Lung microvascular endothelial cell (primary cell): ENCODE data around the gene MRC2. TPM values are rescaled to one million over a fixed set of nuclear protein-coding genes. Genes with fewer than 3 reads are reported as not detected.
"Not testable (repeated sequence)": the region's sequence is repeated elsewhere in the genome, so short reads cannot be mapped to it uniquely, and the experiment has no call there.

ENCODE experiments used
- DNase-seq, 2 donors: peaks; one replicate each; pipeline versions ENCODE4 v3.0.0 to v3.0.0-alpha.2; 2010; ENCODE audit warnings: low read depth in 2 of 2
- total RNA-seq: library from RNA; depleted of rRNA; stranded (reverse); fragments of >200 nt; gene quantifications from 2 replicates; pipeline ENCODE4 v1.2.1, GENCODE V29; 2014

The MRC2 gene, protein sequence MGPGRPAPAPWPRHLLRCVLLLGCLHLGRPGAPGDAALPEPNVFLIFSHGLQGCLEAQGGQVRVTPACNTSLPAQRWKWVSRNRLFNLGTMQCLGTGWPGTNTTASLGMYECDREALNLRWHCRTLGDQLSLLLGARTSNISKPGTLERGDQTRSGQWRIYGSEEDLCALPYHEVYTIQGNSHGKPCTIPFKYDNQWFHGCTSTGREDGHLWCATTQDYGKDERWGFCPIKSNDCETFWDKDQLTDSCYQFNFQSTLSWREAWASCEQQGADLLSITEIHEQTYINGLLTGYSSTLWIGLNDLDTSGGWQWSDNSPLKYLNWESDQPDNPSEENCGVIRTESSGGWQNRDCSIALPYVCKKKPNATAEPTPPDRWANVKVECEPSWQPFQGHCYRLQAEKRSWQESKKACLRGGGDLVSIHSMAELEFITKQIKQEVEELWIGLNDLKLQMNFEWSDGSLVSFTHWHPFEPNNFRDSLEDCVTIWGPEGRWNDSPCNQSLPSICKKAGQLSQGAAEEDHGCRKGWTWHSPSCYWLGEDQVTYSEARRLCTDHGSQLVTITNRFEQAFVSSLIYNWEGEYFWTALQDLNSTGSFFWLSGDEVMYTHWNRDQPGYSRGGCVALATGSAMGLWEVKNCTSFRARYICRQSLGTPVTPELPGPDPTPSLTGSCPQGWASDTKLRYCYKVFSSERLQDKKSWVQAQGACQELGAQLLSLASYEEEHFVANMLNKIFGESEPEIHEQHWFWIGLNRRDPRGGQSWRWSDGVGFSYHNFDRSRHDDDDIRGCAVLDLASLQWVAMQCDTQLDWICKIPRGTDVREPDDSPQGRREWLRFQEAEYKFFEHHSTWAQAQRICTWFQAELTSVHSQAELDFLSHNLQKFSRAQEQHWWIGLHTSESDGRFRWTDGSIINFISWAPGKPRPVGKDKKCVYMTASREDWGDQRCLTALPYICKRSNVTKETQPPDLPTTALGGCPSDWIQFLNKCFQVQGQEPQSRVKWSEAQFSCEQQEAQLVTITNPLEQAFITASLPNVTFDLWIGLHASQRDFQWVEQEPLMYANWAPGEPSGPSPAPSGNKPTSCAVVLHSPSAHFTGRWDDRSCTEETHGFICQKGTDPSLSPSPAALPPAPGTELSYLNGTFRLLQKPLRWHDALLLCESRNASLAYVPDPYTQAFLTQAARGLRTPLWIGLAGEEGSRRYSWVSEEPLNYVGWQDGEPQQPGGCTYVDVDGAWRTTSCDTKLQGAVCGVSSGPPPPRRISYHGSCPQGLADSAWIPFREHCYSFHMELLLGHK (N-terminal part only)
- total RNA-seq = 5.6 and 16.8 TPM in 2 replicates

DNA sequence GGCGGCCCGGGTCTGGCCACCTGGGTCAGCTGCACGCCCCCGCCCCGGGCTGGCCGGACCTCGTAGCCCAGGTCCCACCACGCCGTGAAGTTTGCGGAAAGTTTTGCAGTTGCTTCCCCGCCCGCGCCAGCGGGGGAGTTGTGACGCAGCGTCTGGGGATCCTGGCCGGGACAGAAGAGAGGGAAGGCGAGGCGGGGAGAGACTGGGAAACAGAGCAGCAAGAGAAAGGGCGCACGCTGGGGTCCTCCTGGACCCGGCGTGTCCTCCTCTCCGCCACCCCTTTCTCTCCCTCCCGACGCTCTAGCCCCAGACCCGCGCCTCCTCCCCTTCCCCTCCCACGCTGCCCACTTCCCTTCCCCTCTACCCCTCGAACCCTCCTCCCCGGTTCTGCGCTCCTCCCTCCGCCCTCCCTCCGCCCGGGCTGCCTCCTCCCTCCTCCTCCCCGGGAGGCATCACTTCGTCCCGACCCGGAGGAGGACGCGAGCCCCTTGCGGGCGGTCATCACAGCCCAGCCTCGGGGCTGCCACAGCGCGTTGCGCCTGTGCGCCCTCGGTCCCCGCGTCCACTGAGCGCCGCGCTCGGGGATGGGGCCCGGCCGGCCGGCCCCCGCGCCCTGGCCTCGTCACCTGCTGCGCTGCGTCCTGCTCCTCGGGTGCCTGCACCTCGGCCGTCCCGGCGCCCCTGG is at the start of gene MRC2:
Gene MRC2, plus strand, starts transcription at position 452 of the 685 bp plus-strand sequence. Its CDS starts 133 bp downstream, at position 585.
- peak; percentile 51 to 57 for DNase-seq

DNA sequence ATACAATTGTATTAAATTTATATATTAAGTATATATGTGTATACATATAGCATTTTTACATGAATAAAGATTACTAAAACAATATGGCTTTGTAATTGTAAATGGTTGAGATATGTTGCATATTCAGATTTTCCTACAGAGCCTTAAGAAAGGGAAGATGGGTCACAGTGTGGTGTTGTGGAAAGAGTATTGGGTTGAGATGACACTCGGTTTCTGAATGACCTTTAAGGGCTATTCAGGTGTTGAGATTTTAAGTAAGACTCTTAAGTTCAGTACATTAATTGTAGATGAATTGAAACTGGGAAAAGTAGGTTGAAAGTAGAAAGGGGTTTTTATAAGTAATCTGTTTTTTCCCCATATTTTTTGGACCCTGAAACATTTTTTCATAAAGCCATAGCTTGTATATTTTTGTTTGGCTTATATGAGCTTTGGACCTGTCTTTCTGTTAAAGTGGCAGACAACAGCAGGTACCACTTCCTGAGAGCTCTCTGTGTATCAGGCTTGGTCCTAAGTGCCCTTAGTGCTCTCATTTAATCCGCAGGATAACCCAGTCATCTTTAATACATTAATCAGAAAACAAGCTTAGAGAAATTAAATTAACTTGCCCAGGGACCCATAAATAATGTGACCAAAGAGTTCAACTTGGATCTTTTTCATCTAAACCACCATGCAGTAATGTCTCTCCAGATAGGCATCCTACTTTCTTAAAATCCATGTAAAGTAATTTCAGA is 48.5 kb upstream of the MRC2 start:
- no peak for DNase-seq

GRCh38 chr17:62580947-62581346 is 46.5 kb upstream of the MRC2 start:
- DNase-seq = no peak

DNA sequence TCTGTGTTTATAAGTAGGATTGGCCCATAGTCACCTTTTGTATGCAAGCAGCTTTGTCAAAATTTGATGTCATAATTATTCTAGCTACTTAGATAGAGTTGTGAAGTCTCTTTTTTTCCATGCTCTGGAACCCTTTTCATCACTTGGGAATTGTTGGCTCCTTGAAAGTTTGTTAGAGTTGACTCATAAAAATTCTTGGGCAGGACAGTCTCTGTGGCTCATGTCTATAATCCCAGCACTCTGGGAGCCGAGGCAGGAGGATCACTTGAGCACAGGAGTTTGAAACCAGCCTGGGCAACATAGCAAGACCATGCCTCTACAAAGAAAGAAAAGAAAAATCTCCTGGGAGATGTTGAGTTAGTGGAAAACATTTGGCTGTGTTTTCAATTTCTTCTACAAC is 45.7 kb upstream of the MRC2 start:
- no peak for DNase-seq

GRCh38 chr17:62587554-62587953 is 39.9 kb upstream of the MRC2 start:
- DNase-seq = no peak

DNA sequence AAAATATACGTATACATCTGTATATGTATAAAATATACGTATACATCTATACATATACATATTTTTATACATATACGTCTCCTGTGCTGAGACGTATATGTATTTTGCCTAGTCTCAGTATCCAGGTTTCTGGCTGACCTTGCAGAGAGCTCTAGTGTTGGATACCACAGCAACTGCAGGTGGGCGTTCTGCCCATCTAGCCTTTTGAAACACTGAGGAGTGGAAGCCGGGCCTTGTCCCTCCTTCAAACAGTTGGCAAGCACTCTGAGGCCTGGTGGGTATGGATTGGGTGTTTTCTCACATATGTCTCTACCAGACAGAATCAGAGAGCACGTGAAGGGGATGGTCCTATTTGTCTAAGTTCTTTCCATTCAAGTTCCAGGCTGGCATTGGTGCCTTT is 39.4 kb upstream of the MRC2 start:
- no peak for DNase-seq

- DNase-seq = no peak
Observed at GRCh38 chr17:62591333-62591732, 36.1 kb upstream of the MRC2 start.

- not testable (repeated sequence) for DNase-seq
Observed at GRCh38 chr17:62591822-62592221, 35.6 kb upstream of the MRC2 start.

GRCh38 chr17:62592341-62593099 is 35.0 kb upstream of the MRC2 start:
- peak; percentile 52 to 57 for DNase-seq

- no peak for DNase-seq
Observed at GRCh38 chr17:62595484-62595883, 32.0 kb upstream of the MRC2 start.

DNA sequence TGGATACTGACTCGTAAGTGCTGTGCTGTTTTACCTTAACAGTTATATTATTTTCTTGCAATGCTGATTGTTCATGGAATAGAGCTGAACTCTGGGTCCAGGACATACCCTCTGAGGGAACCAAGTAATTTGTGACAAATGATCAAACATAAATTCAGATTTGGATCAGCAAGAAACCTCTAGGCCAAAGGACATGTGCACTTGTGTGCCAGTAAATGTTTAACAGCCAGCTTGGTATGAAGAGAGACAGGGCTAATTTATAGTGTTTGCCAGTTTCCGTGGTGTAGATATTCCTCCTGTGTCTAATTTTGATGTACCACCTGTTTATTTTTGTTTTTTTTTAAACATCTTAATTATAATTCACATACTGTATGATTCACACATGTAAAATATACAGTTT is 30.8 kb upstream of the MRC2 start:
- DNase-seq = no peak

- DNase-seq = no peak
Observed at GRCh38 chr17:62597150-62597549, 30.3 kb upstream of the MRC2 start.

DNA sequence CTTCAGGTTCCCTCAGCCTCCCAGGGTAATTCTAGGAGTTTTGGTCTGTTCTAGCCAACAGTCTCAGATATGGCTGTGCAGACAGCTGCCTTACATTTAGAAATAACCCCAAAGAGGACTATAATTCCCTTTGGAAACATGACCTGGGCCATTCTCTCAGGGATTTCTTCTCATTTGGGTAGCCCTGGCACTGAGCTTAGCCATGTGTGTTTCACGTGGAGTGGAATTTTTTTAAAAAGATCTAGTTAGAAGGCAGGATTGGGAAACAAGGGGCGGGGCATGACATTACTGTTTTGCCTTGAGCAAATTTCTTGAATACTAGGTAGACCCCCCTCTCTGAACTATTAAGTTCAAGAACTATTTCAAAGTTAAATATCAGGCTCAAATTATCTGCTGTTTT is 29.6 kb upstream of the MRC2 start:
- no peak for DNase-seq

DNA sequence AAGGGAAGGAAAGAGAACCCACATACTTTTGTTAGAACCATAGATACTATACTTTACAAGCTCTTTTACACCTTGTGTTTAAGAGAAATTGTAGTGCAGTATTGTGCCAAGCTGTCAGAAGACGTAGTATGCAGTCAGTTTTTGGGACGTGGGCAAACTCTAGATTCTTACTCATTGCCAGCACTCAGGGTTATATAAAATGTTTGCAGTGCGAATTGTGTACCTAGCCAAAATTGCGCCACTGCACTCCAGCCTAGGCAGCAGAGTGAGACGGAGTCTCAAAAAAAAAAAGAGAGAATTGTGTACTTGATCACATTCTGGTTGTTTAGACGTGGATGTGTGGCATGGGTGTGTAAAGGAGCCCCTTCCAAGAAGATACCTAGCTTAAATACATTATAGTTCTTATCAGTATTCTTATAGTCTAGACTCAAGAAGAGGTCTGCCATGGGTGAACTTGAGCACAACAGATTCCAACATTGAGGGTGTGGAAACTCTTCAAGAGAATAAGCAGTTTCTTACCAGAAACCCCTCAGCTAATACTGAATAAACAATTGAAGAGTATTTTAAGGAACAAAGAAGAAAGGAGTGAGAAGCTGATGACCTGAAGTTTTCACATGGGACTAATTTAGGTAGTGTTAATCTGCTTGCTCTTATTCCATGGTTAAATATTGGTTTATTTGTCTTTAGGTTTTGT is 27.4 kb upstream of the MRC2 start:
- no peak for DNase-seq

GRCh38 chr17:62600805-62601204 is 26.7 kb upstream of the MRC2 start:
- DNase-seq = no peak

DNA sequence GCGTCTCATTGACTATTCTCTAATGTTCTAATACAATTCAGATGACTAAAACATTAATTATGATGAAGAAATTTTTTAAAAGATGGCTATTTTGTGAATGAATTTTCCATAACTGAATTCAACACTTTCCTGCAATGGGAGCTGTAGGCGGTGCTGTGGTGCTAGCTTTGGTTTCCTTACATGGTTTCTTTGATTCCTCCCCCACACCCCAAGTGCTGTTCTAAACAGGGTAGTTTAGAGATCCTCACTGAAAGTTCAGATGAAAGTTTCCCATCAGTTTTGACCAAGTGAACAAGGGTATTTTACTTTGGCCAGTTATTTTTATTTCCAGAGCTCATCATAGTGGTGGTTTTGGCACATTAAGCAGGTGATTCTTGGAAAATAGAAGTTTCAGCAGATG is 26.0 kb upstream of the MRC2 start:
- DNase-seq = no peak

DNA sequence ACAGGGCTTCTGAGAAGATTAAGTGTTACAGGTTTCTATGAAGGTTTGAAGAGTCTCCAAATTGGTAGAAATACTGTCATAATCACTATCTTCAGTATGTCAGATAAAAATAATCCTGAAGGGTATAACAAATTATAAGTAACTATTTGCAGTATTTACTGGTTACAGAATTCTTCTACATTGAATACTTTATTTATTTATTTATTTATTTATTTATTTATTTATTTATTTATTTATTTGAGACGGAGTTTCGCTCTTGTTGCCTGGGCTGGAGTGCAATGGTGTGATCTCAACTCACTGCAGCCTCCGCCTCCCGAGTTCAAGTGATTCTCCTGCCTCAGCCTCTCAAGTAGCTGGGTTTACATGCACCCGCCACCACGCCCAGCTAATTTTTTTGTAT is 23.7 kb upstream of the MRC2 start:
- DNase-seq = not testable (repeated sequence)

- DNase-seq = no peak
Observed at GRCh38 chr17:62605588-62605987, 21.9 kb upstream of the MRC2 start.

DNA sequence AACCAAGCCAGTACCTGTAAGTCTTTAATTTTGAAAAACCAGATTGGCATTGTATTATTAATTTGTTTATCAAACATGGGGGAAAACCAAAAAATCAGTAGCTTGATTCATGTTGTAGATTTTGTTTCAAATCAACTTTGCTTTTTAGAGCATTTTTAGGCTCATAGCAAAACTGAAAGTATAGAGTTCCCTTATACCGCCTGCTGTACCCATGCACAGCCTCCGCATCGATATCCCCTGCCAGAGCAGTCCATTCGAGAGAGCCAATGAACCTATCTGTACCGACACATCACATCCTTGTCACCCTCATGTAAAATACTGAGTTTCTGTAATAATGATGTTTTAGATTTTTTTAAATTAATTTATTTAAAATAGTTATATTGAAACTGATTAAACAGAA is 16.2 kb upstream of the MRC2 start:
- peak in 1 of 2 donors; percentile 24 for DNase-seq
